Ureter (tissue), 1 donor: ENCODE results near the gene TOP3B. TPM values are rescaled to one million over a fixed set of nuclear protein-coding genes. Genes with fewer than 3 reads are reported as not detected.

Source experiments
- total RNA-seq: library from RNA; stranded (reverse); gene quantifications from one replicate; pipeline ENCODE4 v1.2.4, GENCODE V29; 2023
- donor health status: DM: yes; HTN: yes; CAD: no.

The TOP3B gene
- total RNA-seq, 1 donor from 2014 or later = 29.7 TPM

Other genes with a start within 250 kb of the TOP3B start
- gene YPEL1, start 247.0 kb downstream of the TOP3B start, total RNA-seq = 1.7 TPM
- gene MAPK1, start 115.1 kb downstream of the TOP3B start, total RNA-seq = 136 TPM
- 39.9 TPM for gene PPM1F, start 29.9 kb downstream of the TOP3B start, total RNA-seq